ENCODE results near the gene NKX1-1. TPM values are rescaled to one million over a fixed set of nuclear protein-coding genes. Genes with fewer than 3 reads are reported as not detected.

NKX1-1 gene
- total and polyA plus RNA-seq, 8 donors, result not detected

GRCh38 chr4:1382776-1383727 is 23.2 kb downstream of the NKX1-1 start:
- peak in 1 of 4 donors; percentile 71 for DNase-seq
- no peak overlapping the region for H3K27ac ChIP-seq
- H3K4me1 ChIP-seq, result no peaks in the 10 kb centered on the region
- H3K4me3 ChIP-seq, result no peak overlapping the region
- H3K36me3 ChIP-seq, result peaks cover 0 to 62% of the 10 kb centered on the region in 2 donors
- no peak for ATAC-seq
- intact Hi-C loops (cut with DNase I), result no loop called here
- no peaks in the 10 kb centered on the region for H3K27me3 ChIP-seq
- no peak for TF ChIP-seq CTCF (IDR thresholded peaks at IDR 0.05)
- H3K9me3 ChIP-seq, result peaks cover 0 to 2% of the 10 kb centered on the region in 2 donors

- no peaks in the 10 kb centered on the region for H3K9me3 ChIP-seq
- peaks cover 0 to 64% of the 10 kb centered on the region in 2 donors for H3K36me3 ChIP-seq
- H3K4me1 ChIP-seq, result no peaks in the 10 kb centered on the region
- ATAC-seq (no peak), DNase-seq (peak in 1 of 4 donors; percentile 73)
- intact Hi-C loops (cut with DNase I), result no loop called here
- no peak overlapping the region for H3K4me3 ChIP-seq
- no peaks in the 10 kb centered on the region for H3K27me3 ChIP-seq
- H3K27ac ChIP-seq, result no peak overlapping the region
- TF ChIP-seq CTCF (IDR thresholded peaks at IDR 0.05), result no peak
These were observed 24.2 kb downstream of the NKX1-1 start for GRCh38 chr4:1381944-1382541.

- no peaks in the 10 kb centered on the region for H3K4me1 ChIP-seq
- DNase-seq (peak in 1 of 4 donors; percentile 61), ATAC-seq (no peak)
- no peak overlapping the region for H3K4me3 ChIP-seq
- no peaks in the 10 kb centered on the region for H3K27me3 ChIP-seq
- intact Hi-C loops (cut with DNase I), result no loop called here
- TF ChIP-seq CTCF (IDR thresholded peaks at IDR 0.05), result no peak
- H3K9me3 ChIP-seq, result no peaks in the 10 kb centered on the region
- no peak overlapping the region for H3K27ac ChIP-seq
- H3K36me3 ChIP-seq, result peaks cover 0 to 63% of the 10 kb centered on the region in 2 donors
These were observed 25.0 kb downstream of the NKX1-1 start for GRCh38 chr4:1381181-1381621.

GRCh38 chr4:1380368-1381151 is 25.7 kb downstream of the NKX1-1 start:
- Histone ChIP-seq H3K4me3 (no peak overlapping the region), H3K9me3 (no peaks in the 10 kb centered on the region), H3K27ac (no peak overlapping the region), H3K27me3 (no peaks in the 10 kb centered on the region), H3K4me1 (no peaks in the 10 kb centered on the region), H3K36me3 (peaks cover 0 to 63% of the 10 kb centered on the region in 2 donors)
- DNase-seq (peak in 1 of 4 donors; percentile 75), ATAC-seq (no peak)
- TF ChIP-seq CTCF (IDR thresholded peaks at IDR 0.05), result no peak
- intact Hi-C loops (cut with DNase I), result no loop called here
